ENCODE data around the gene GSN. TPM values are rescaled to one million over a fixed set of nuclear protein-coding genes. Genes with fewer than 3 reads are reported as not detected.

The GSN gene
- total RNA-seq, 1 donor from 2014 or later, result 84.7 TPM

GRCh38 chr9:121268851-121269641 is 1.1 kb downstream of the GSN start:
- peak overlapping the region; percentile 69 for H3K27ac Mint-ChIP-seq (ENCODE audit: unreplicated experiment)
- TF ChIP-seq, protein P1, sequence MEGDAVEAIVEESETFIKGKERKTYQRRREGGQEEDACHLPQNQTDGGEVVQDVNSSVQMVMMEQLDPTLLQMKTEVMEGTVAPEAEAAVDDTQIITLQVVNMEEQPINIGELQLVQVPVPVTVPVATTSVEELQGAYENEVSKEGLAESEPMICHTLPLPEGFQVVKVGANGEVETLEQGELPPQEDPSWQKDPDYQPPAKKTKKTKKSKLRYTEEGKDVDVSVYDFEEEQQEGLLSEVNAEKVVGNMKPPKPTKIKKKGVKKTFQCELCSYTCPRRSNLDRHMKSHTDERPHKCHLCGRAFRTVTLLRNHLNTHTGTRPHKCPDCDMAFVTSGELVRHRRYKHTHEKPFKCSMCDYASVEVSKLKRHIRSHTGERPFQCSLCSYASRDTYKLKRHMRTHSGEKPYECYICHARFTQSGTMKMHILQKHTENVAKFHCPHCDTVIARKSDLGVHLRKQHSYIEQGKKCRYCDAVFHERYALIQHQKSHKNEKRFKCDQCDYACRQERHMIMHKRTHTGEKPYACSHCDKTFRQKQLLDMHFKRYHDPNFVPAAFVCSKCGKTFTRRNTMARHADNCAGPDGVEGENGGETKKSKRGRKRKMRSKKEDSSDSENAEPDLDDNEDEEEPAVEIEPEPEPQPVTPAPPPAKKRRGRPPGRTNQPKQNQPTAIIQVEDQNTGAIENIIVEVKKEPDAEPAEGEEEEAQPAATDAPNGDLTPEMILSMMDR (conservative IDR thresholded peaks at IDR 0.05), result no peak
- peaks cover 39% of the 10 kb centered on the region for H3K27me3 Mint-ChIP-seq (ENCODE audit: low read depth)
- no peaks in the 10 kb centered on the region for H3K9me3 Mint-ChIP-seq
- H3K36me3 Mint-ChIP-seq (ENCODE audit: low read depth), result no peaks in the 10 kb centered on the region
- no peak for DNase-seq (ENCODE audit: low read depth, low spot score)
- H3K4me1 Mint-ChIP-seq, result peaks cover 53% of the 10 kb centered on the region
- H3K4me3 Mint-ChIP-seq, result peak overlapping the region; percentile 93

DNA sequence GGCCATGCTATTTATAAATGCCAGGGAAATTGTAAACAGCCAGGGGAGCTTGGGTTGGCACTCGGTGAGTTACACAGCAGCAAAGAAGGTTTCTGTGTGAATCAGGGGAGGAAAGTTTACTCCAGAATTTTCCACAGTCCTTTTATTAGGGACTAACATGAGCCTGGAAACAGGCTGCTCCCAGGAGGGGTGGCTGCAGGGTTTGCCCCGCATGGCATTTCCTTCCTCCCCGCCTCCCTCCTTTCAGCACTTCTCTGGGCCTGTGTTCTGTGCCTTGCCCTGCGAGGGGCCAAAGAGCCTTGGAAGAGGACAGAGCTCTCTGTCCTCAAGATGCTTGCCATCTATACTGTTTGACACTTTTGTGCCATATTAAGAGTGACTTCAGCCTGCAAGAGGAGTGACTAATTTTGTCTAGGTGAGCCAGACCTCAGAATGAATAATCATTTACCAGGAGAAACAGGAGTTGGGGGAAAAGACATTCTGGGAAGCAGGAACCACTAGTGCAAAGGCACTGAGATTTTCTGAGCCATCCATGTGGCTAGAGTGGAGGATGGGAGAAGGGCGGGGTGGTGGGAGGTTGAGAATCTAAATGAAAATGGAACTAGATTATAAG is 1.8 kb downstream of the GSN start:
- peaks cover 39% of the 10 kb centered on the region for H3K27me3 Mint-ChIP-seq (ENCODE audit: low read depth)
- no peak overlapping the region for H3K27ac Mint-ChIP-seq (ENCODE audit: unreplicated experiment)
- peak overlapping the region; percentile 93 for H3K4me3 Mint-ChIP-seq
- TF ChIP-seq, protein P1 (conservative IDR thresholded peaks at IDR 0.05), result no peak
- peaks cover 60% of the 10 kb centered on the region for H3K4me1 Mint-ChIP-seq
- no peak for DNase-seq (ENCODE audit: low read depth, low spot score)
- H3K36me3 Mint-ChIP-seq (ENCODE audit: low read depth), result no peaks in the 10 kb centered on the region
- H3K9me3 Mint-ChIP-seq, result no peaks in the 10 kb centered on the region

GRCh38 chr9:121271368-121272341 is 3.7 kb downstream of the GSN start:
- Mint-ChIP-seq H3K36me3 (ENCODE audit: low read depth) (no peaks in the 10 kb centered on the region), H3K4me3 (peak overlapping the region; percentile 45)

GRCh38 chr9:121272401-121272948 is 4.5 kb downstream of the GSN start:
- no peak for DNase-seq (ENCODE audit: low read depth, low spot score)
- Mint-ChIP-seq H3K4me1 (peaks cover 54% of the 10 kb centered on the region), H3K4me3 (no peak overlapping the region), H3K36me3 (ENCODE audit: low read depth) (no peaks in the 10 kb centered on the region), H3K27me3 (ENCODE audit: low read depth) (peaks cover 24% of the 10 kb centered on the region), H3K27ac (ENCODE audit: unreplicated experiment) (no peak overlapping the region), H3K9me3 (no peaks in the 10 kb centered on the region)
- TF ChIP-seq, protein P1 (conservative IDR thresholded peaks at IDR 0.05), result no peak

More at GRCh38 chr9:121271368-121272341, 3.7 kb downstream of the GSN start:
- Mint-ChIP-seq H3K4me1 (peaks cover 56% of the 10 kb centered on the region), H3K27ac (ENCODE audit: unreplicated experiment) (peak overlapping the region; percentile 46), H3K27me3 (ENCODE audit: low read depth) (peaks cover 32% of the 10 kb centered on the region), H3K9me3 (no peaks in the 10 kb centered on the region)
- TF ChIP-seq, protein P1 (conservative IDR thresholded peaks at IDR 0.05), result no peak
- DNase-seq (ENCODE audit: low read depth, low spot score), result no peak

Measured in neural crest cell (in vitro differentiated cells).